Measurements from ENCODE around the gene TXNDC12. TPM values are rescaled to one million over a fixed set of nuclear protein-coding genes. Genes with fewer than 3 reads are reported as not detected.
"Not testable (repeated sequence)": the region's sequence is repeated elsewhere in the genome, so short reads cannot be mapped to it uniquely, and the experiment has no call there.

The TXNDC12 gene
- total RNA-seq: 35.8 and 37.1 TPM in 2 replicates

- peak; percentile 66 for DNase-seq (ENCODE audit: extremely low read depth, low read depth, low spot score)
These were observed at the start of gene TXNDC12 for GRCh38 chr1:52055066-52055865. TXNDC12 (minus strand) TSS chr1:52055191; CDS start chr1:52055096, 95 bp downstream.

GRCh38 chr1:52102336-52103013, 47.5 kb upstream of the TXNDC12 start:
- DNase-seq (ENCODE audit: extremely low read depth, low read depth, low spot score): no peak

- no peak for DNase-seq (ENCODE audit: extremely low read depth, low read depth, low spot score)
These were observed 43.3 kb upstream of the TXNDC12 start for GRCh38 chr1:52098139-52098871.

- no peak for DNase-seq (ENCODE audit: extremely low read depth, low read depth, low spot score)
These were observed 41.2 kb upstream of the TXNDC12 start for GRCh38 chr1:52096216-52096615.

GRCh38 chr1:52094300-52094699, 39.3 kb upstream of the TXNDC12 start:
- not testable (repeated sequence) for DNase-seq (ENCODE audit: extremely low read depth, low read depth, low spot score)

- not testable (repeated sequence) for DNase-seq (ENCODE audit: extremely low read depth, low read depth, low spot score)
These were observed 32.9 kb upstream of the TXNDC12 start for GRCh38 chr1:52087892-52088291.

- no peak for DNase-seq (ENCODE audit: extremely low read depth, low read depth, low spot score)
These were observed 25.0 kb upstream of the TXNDC12 start for GRCh38 chr1:52080014-52080415.

GRCh38 chr1:52077277-52077676, 22.3 kb upstream of the TXNDC12 start:
- not testable (repeated sequence) for DNase-seq (ENCODE audit: extremely low read depth, low read depth, low spot score)

- no peak for DNase-seq (ENCODE audit: extremely low read depth, low read depth, low spot score)
These were observed 17.3 kb upstream of the TXNDC12 start for GRCh38 chr1:52072291-52072690.

- DNase-seq (ENCODE audit: extremely low read depth, low read depth, low spot score): no peak
These were observed 15.7 kb upstream of the TXNDC12 start for GRCh38 chr1:52070704-52071103.

GRCh38 chr1:52063192-52063591, 8.2 kb upstream of the TXNDC12 start:
- DNase-seq (ENCODE audit: extremely low read depth, low read depth, low spot score): no peak

GRCh38 chr1:52060822-52061221, 5.8 kb upstream of the TXNDC12 start:
- DNase-seq (ENCODE audit: extremely low read depth, low read depth, low spot score): no peak

GRCh38 chr1:52059888-52060287, 4.9 kb upstream of the TXNDC12 start:
- DNase-seq (ENCODE audit: extremely low read depth, low read depth, low spot score): no peak

GRCh38 chr1:52059321-52059720, 4.3 kb upstream of the TXNDC12 start:
- DNase-seq (ENCODE audit: extremely low read depth, low read depth, low spot score): no peak

- DNase-seq (ENCODE audit: extremely low read depth, low read depth, low spot score): no peak
These were observed 3.0 kb upstream of the TXNDC12 start for GRCh38 chr1:52057876-52058415.

- no peak for DNase-seq (ENCODE audit: extremely low read depth, low read depth, low spot score)
These were observed 2.3 kb upstream of the TXNDC12 start for GRCh38 chr1:52057255-52057654.

- no peak for DNase-seq (ENCODE audit: extremely low read depth, low read depth, low spot score)
These were observed 1.9 kb upstream of the TXNDC12 start for GRCh38 chr1:52056937-52057231.

- DNase-seq (ENCODE audit: extremely low read depth, low read depth, low spot score): no peak
These were observed 1.4 kb upstream of the TXNDC12 start, which contains the start of gene BTF3L4 for GRCh38 chr1:52056163-52056936. BTF3L4 (plus strand) TSS chr1:52056295; CDS start chr1:52059848, 3,553 bp downstream.

- no peak for DNase-seq (ENCODE audit: extremely low read depth, low read depth, low spot score)
These were observed 823 bp upstream of the TXNDC12 start for GRCh38 chr1:52055866-52056162.

- no peak for DNase-seq (ENCODE audit: extremely low read depth, low read depth, low spot score)
These were observed 410 bp downstream of the TXNDC12 start for GRCh38 chr1:52054496-52055065.
